Heart left ventricle (tissue), 16 donors: ENCODE data around the gene CLK3. TPM values are rescaled to one million over a fixed set of nuclear protein-coding genes. Genes with fewer than 3 reads are reported as not detected.

Source experiments
- ATAC-seq, 4 donors: fragments of 200-7000 bp; cut with Tn5 transposase; one replicate each; pipeline ENCODE4 v1.9.1; 2020 to 2022; ENCODE audit warnings: moderate library complexity in 4 of 4, mild to moderate bottlenecking in 3 of 4, moderate number of reproducible peaks in 1 of 4
- DNase-seq, 5 donors: peaks; one replicate each; pipeline ENCODE4 v3.0.0-alpha.2; 2020
- H3K27ac ChIP-seq, 12 donors: fragments of 200-600 bp; sonication (generic) in 4 of 12; one replicate each; pipeline versions ENCODE4 v1.5.0 to v1.8.0; 2016 to 2022; ENCODE audit warnings: mild to moderate bottlenecking in 2 of 12
- H3K27me3 ChIP-seq, 9 donors: fragments of 200-600 bp; sonication (generic) in 2 of 9; one replicate each; pipeline versions ENCODE4 v1.5.1 to v1.8.0; 2016 to 2022; ENCODE audit warnings: mild to moderate bottlenecking in 3 of 9
- H3K36me3 ChIP-seq, 9 donors: fragments of 200-600 bp; sonication (generic) in 2 of 9; one replicate each; pipeline versions ENCODE4 v1.5.0 to v1.8.0; 2018 to 2022; ENCODE audit warnings: mild to moderate bottlenecking in 2 of 9
- H3K4me1 ChIP-seq, 12 donors: fragments of 200-600 bp; sonication (generic) in 4 of 12; one replicate each; pipeline versions ENCODE4 v1.5.0 to v1.8.0; 2016 to 2022; ENCODE audit warnings: mild to moderate bottlenecking in 3 of 12
- H3K4me3 ChIP-seq, 12 donors: fragments of 200-600 bp; sonication (generic) in 4 of 12; one replicate each; pipeline versions ENCODE4 v1.5.0 to v1.8.0; 2017 to 2022; ENCODE audit warnings: mild to moderate bottlenecking in 9 of 12, moderate library complexity in 4 of 12
- H3K9me3 ChIP-seq, 12 donors: fragments of 200-600 bp; sonication (generic) in 4 of 12; one replicate each; pipeline versions ENCODE4 v1.5.0 to v1.8.0; 2016 to 2022; ENCODE audit warnings: mild to moderate bottlenecking in 1 of 12
- CTCF ChIP-seq, 12 donors: fragments of 200-600 bp; sonication (generic) in 4 of 12; IDR thresholded peaks; one replicate each; pipeline versions ENCODE4 v1.5.0 to v1.8.0; 2018 to 2022; ENCODE audit warnings: antibody characterized with exemption in 12 of 12, mild to moderate bottlenecking in 5 of 12
- POLR2A ChIP-seq, 2 donors: fragments of 450-650 bp; IDR thresholded peaks; one replicate each; pipeline ENCODE4 v1.6.1; 2017; ENCODE audit warnings: antibody characterized with exemption in 2 of 2, mild to moderate bottlenecking in 2 of 2, moderate library complexity in 2 of 2
- WGBS, 4 donors: extraction: QIAGEN DNeasy Blood & Tissue Kit in 2 of 4; methylation state at CpG; one replicate each; pipeline versions ENCODE4 v1.1.5 to v1.1.7; 2013 to 2018; 5-methylcytosine and 5-hydroxymethylcytosine counted together
- intact Hi-C, 10 donors: fragments of 100-400 bp; cut with DNase I; formaldehyde crosslinking; loops; one replicate each; pipeline versions ENCODE4 v1.11.1 to v1.14.2; 2022
- polyA plus RNA-seq, 2 donors: library from polyadenylated mRNA; stranded (reverse); fragments of 200-250 nt; gene quantifications; one replicate each; pipeline ENCODE4 v1.2.3, GENCODE V29; 2013
- total RNA-seq, 9 donors: library from RNA; depleted of rRNA in 2 of 9; stranded (reverse); fragments of >200 nt in 2 of 9; fragmentation: NEBNext Ultra II Directional in 3 of 9; extraction: Animal tissue kit (Norgen Biotek cat#: 25700) in 3 of 9; gene quantifications; one replicate each; pipeline versions ENCODE4 v1.1.0 to v1.2.4, GENCODE V29; 2016 to 2023
- donor health status: ischemic (EF 13 %, LVEDD 7.1; RV severe dilation, severe dysfunction).
- donor health status: healthy with polysubstance abuse.
- donor health status: DM: no; HTN: yes; CAD: no.
- donor health status: DM: no; HTN: no; CAD: no.
- donor health status: ischemic (EF 25% LVEDD 6.9; RV normal size, moderate dysfunction).
- donor health status: ischemic (EF 25% LVEDD 5.7; RV mildly dilated, moderate dysfunction).
- donor health status: healthy.
- donor health status: DM: yes; HTN: yes; CAD: no.
- donor health status: ischemic (EF 35%, LVEDD 5.7; RV mildly dilated, moderate dysfunction).
- donor health status: nonischemic (EF 11% LVEDD 7.7; RV severe dilation, severe dysfunction).
- donor health status: DM: yes; HTN: yes; CAD: no.
- donor health status: PGD.
- donor health status: ischemic (EF 29% LVEDD 5.4; RV normal size, mild dysfunction).
- donor health status: nonischemic (EF 23%, LVEDD 6.1; RV moderate dilation, normal function).

The CLK3 gene
- total and polyA plus RNA-seq, 11 donors, result 31.0 to 75.9 (median 48.5) TPM

- no peak overlapping the region for H3K27ac ChIP-seq
- peaks cover 0 to 65% (median 51%) of the 10 kb centered on the region in 9 donors for H3K36me3 ChIP-seq
- TF ChIP-seq POLR2A (IDR thresholded peaks at IDR 0.05), result no peak
- intact Hi-C loops, result loop anchor here in 2 of 10 donors (5.0 to 10.0 kb wide), 3 partner anchors 41 to 311 kb away; partner anchors contain the start of gene EDC3 (in 1 of the 2)
- H3K27me3 ChIP-seq, result no peaks in the 10 kb centered on the region
- ATAC-seq (no peak), DNase-seq (no peak)
- no peak overlapping the region for H3K4me3 ChIP-seq
- H3K4me1 ChIP-seq, result peaks cover 0 to 40% (median 25%) of the 10 kb centered on the region in 12 donors
- no peaks in the 10 kb centered on the region for H3K9me3 ChIP-seq
- WGBS, 4 donors, result 89 to 96% (median 90%) methylated on average over 1 of the region's 1 CpG
Observed at GRCh38 chr15:74641151-74641550, 25.5 kb downstream of the CLK3 start.

- no peaks in the 10 kb centered on the region for H3K9me3 ChIP-seq
- WGBS, 4 donors, result 55 to 71% (median 60%) methylated on average over 4 of the region's 4 CpGs
- H3K4me1 ChIP-seq, result peaks cover 0 to 41% (median 25%) of the 10 kb centered on the region in 12 donors
- H3K27me3 ChIP-seq, result no peaks in the 10 kb centered on the region
- DNase-seq (no peak), ATAC-seq (peak in 2 of 4 donors; percentile 18 to 34)
- intact Hi-C loops, result loop anchor here in 2 of 10 donors (5.0 to 10.0 kb wide), 3 partner anchors 40 to 310 kb away; partner anchors contain the start of gene EDC3 (in 1 of the 2)
- peaks cover 0 to 53% (median 39%) of the 10 kb centered on the region in 9 donors for H3K36me3 ChIP-seq
- no peak overlapping the region for H3K4me3 ChIP-seq
- H3K27ac ChIP-seq, result peak overlapping the region in 2 of 12 donors; percentile 15 to 25
- TF ChIP-seq POLR2A (IDR thresholded peaks at IDR 0.05), result no peak
- no peak for TF ChIP-seq CTCF (IDR thresholded peaks at IDR 0.05)
Observed at GRCh38 chr15:74642348-74642733, 26.7 kb downstream of the CLK3 start.

GRCh38 chr15:74642734-74643664 is 27.4 kb downstream of the CLK3 start:
- no peak for DNase-seq
- intact Hi-C loops, result loop anchor here in 2 of 10 donors (5.0 to 10.0 kb wide), 3 partner anchors 39 to 309 kb away; partner anchors contain the start of gene EDC3 (in 1 of the 2)

More at GRCh38 chr15:74642734-74643664, 27.4 kb downstream of the CLK3 start:
- 32 to 41% (median 34%) methylated on average over 11 of the region's 11 CpGs for WGBS, 4 donors
- Histone ChIP-seq H3K27ac (peak overlapping the region in 5 of 12 donors; percentile 15 to 39 (median 27)), H3K9me3 (no peaks in the 10 kb centered on the region), H3K4me1 (peaks cover 0 to 41% (median 25%) of the 10 kb centered on the region in 12 donors), H3K4me3 (no peak overlapping the region), H3K27me3 (no peaks in the 10 kb centered on the region), H3K36me3 (peaks cover 0 to 47% (median 32%) of the 10 kb centered on the region in 9 donors)
- no peak for TF ChIP-seq POLR2A (IDR thresholded peaks at IDR 0.05)
- no peak for TF ChIP-seq CTCF (IDR thresholded peaks at IDR 0.05)
- peak in 2 of 4 donors; percentile 16 to 33 for ATAC-seq
